Common myeloid progenitor, CD34-positive (primary cell): ENCODE data around the gene PCCA.

ENCODE experiments used
- CTCF ChIA-PET: fragments of 350-600 bp; sonication (Branson Sonifier 250); formaldehyde crosslinking; loops from one replicate; lab custom pipeline; 2021; ENCODE audit warnings: antibody characterized with exemption; lab: Charles Lee
- POLR2A ChIA-PET: fragments of 350-600 bp; sonication (Branson Sonifier 250); formaldehyde crosslinking; loops from one replicate; lab custom pipeline; 2021; ENCODE audit warnings: antibody characterized with exemption; lab: Charles Lee
- DNase-seq, 3 donors: peaks; one replicate each; pipeline versions ENCODE4 v3.0.0 to v3.0.0-alpha.2; 2013
- H3K27ac ChIP-seq, 2 experiments: 1 replicate in 1 of 2; 2 replicates in 1 of 2; pipeline ENCODE4 v1.7.0; 2013; ENCODE audit warnings: inconsistent platforms in 2 of 2, low read length in 2 of 2, mild to moderate bottlenecking in 2 of 2, low read depth in 1 of 2, moderate library complexity in 1 of 2; ENCODE audit not compliant: severe bottlenecking in 2 of 2, insufficient read depth in 1 of 2, poor library complexity in 1 of 2
- H3K27me3 ChIP-seq, 5 experiments: replicated peaks in 2 of 5; 1 replicate in 3 of 5; 2 replicates in 2 of 5; pipeline versions ENCODE4 v1.6.1 to v1.7.0; 2013; ENCODE audit warnings: low read length in 4 of 5, mild to moderate bottlenecking in 2 of 5, moderate library complexity in 2 of 5, inconsistent platforms in 1 of 5; ENCODE audit not compliant: insufficient read depth in 5 of 5, control insufficient read depth in 4 of 5
- H3K36me3 ChIP-seq, 4 experiments: 1 replicate in 2 of 4; 2 replicates in 2 of 4; pipeline versions ENCODE4 v1.6.1 to v1.7.0; 2013; ENCODE audit warnings: low read length in 3 of 4, control low read depth in 1 of 4, mild to moderate bottlenecking in 1 of 4; ENCODE audit not compliant: control insufficient read depth in 4 of 4, insufficient read depth in 4 of 4
- H3K4me1 ChIP-seq, 4 experiments: 1 replicate in 3 of 4; 2 replicates in 1 of 4; pipeline versions ENCODE4 v1.6.1 to v1.7.1; 2013; ENCODE audit warnings: low read length in 3 of 4, mild to moderate bottlenecking in 3 of 4, control low read depth in 1 of 4, inconsistent platforms in 1 of 4, moderate library complexity in 1 of 4; ENCODE audit not compliant: control insufficient read depth in 4 of 4, insufficient read depth in 4 of 4; ENCODE audit errors: control extremely low read depth in 1 of 4
- H3K4me3 ChIP-seq, 7 experiments: 1 replicate in 4 of 7; 2 replicates in 3 of 7; pipeline versions ENCODE4 v1.5.1 to v1.7.0; 2013; ENCODE audit warnings: mild to moderate bottlenecking in 7 of 7, low read length in 6 of 7, moderate library complexity in 6 of 7, inconsistent platforms in 2 of 7, low read depth in 2 of 7, control low read depth in 1 of 7; ENCODE audit not compliant: insufficient read depth in 4 of 7, control insufficient read depth in 1 of 7; ENCODE audit errors: extremely low read depth in 1 of 7
- H3K9me3 ChIP-seq, 5 experiments: 1 replicate in 4 of 5; 2 replicates in 1 of 5; pipeline versions ENCODE4 v1.6.1 to v1.7.1; 2013; ENCODE audit warnings: low read length in 4 of 5, mild to moderate bottlenecking in 2 of 5, inconsistent platforms in 1 of 5, low read depth in 1 of 5, moderate library complexity in 1 of 5; ENCODE audit not compliant: control insufficient read depth in 4 of 5, insufficient read depth in 2 of 5; ENCODE audit errors: control extremely low read depth in 1 of 5
- WGBS: methylation state at CpG from one replicate; pipeline ENCODE4 v1.1.5; 2013; ENCODE audit not compliant: insufficient coverage; 5-methylcytosine and 5-hydroxymethylcytosine counted together

PCCA gene

DNA sequence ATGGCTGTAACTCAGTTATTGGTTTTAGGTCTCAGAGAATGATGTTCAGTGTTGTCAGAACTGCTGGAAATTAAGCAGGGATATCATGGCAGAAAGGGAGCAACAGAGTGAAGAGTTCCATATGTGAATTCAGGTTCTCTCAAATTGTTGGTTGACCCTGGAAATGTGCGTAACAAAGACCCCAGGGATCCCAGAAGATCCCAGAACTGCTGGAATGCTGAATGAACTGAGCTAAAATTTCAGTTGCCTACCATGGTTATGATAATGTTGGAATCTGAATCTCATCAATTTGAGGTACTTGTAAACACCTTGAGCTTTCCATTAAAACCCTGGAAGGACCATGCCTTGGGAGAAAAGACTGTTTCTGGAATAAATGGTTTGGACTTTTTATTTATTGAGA lies 268.9 kb downstream of the PCCA start:
- no peak overlapping the region for H3K27ac ChIP-seq
- WGBS = no CpG with 5 or more reads among the region's 1 CpG
- CTCF ChIA-PET = no interaction called here

DNA sequence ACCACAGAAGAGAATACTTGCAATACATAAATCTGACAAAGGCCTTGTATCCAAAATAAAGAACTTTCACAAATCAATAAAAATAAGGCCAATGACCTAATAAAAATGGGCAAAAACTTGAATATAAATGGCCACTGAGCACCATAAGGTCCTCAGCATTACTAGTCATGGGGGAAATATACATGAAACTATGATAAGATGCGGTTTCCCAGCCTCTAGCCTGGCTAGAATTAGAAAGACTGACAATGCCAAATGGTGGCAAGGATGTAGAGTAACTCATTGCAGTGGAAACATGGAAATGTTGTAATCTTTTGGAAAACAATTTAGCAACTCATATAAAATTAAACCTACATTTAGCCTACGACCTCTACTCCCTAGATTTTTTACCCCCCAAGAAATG lies 272.6 kb downstream of the PCCA start:
- no peaks in the 10 kb centered on the region for H3K9me3 ChIP-seq
- H3K36me3 ChIP-seq = peaks cover 0 to 6% (median 0%) of the 10 kb centered on the region in 4 experiments
- no peak overlapping the region for H3K27ac ChIP-seq
- no peaks in the 10 kb centered on the region for H3K27me3 ChIP-seq
- no peak overlapping the region for H3K4me3 ChIP-seq
- POLR2A ChIA-PET = no interaction called here
- CTCF ChIA-PET = no interaction called here
- 80% methylated on average over 1 of the region's 2 CpGs for WGBS
- no peaks in the 10 kb centered on the region for H3K4me1 ChIP-seq
- no peak for DNase-seq

More for the DNA sequence above, 268.9 kb downstream of the PCCA start:
- POLR2A ChIA-PET = no interaction called here
- no peaks in the 10 kb centered on the region for H3K4me1 ChIP-seq
- no peaks in the 10 kb centered on the region for H3K27me3 ChIP-seq
- no peak for DNase-seq
- peaks cover 0 to 6% (median under 1%) of the 10 kb centered on the region in 4 experiments for H3K36me3 ChIP-seq
- no peak overlapping the region for H3K4me3 ChIP-seq
- peaks cover 0 to under 1% (median 0%) of the 10 kb centered on the region in 5 experiments for H3K9me3 ChIP-seq

DNA sequence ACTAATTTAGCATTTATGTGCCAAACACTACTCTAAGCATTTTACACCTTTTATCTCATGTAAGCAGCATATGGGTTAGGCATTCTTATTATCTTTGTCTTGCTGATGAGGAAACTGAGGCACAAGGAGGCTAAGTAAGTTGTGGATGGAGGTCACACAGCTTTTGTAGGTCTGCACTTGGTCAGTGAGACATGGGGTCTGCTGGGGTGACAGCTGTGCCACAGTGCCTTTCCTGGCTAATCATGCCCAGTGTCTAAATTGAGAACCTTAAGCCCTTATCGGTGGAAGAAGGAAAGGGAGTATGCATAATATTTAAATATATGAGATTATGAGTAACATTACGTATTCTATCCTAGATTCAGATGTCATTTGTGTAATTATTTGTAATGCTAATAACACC lies 273.5 kb downstream of the PCCA start:
- no peaks in the 10 kb centered on the region for H3K9me3 ChIP-seq
- H3K4me1 ChIP-seq = no peaks in the 10 kb centered on the region
- no peaks in the 10 kb centered on the region for H3K27me3 ChIP-seq
- no peak for DNase-seq
- CTCF ChIA-PET = no interaction called here
- WGBS = no CpG with 5 or more reads among the region's 2 CpGs
- H3K27ac ChIP-seq = no peak overlapping the region
- peaks cover 0 to 6% (median 0%) of the 10 kb centered on the region in 4 experiments for H3K36me3 ChIP-seq
- POLR2A ChIA-PET = no interaction called here
- H3K4me3 ChIP-seq = no peak overlapping the region

DNA sequence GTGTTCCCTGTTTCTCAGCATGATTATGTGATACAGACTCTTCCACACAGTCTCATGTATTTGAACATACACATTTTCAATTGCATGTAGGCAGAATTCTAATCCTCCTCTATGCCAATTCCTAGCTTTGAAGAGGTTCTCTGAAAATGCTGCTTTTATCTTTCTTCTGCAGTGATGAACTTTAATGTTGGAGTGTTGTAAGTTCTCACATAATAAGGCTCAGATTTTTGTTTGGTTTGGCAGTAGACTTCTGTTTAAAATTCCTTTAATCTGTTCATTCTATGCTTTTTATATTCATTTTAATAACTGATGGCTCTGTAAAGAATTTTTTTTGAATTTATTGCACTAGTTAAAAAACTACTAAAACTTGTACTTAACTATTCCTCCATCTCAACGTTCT lies 273.9 kb downstream of the PCCA start:
- Histone ChIP-seq H3K4me3 (no peak overlapping the region), H3K27me3 (no peaks in the 10 kb centered on the region), H3K9me3 (no peaks in the 10 kb centered on the region), H3K36me3 (peaks cover 0 to 2% (median 0%) of the 10 kb centered on the region in 4 experiments), H3K27ac (no peak overlapping the region), H3K4me1 (no peaks in the 10 kb centered on the region)
- DNase-seq = no peak
- CTCF ChIA-PET = no interaction called here
- POLR2A ChIA-PET = no interaction called here
- WGBS = 67% methylated on average over 1 of the region's 1 CpG

DNA sequence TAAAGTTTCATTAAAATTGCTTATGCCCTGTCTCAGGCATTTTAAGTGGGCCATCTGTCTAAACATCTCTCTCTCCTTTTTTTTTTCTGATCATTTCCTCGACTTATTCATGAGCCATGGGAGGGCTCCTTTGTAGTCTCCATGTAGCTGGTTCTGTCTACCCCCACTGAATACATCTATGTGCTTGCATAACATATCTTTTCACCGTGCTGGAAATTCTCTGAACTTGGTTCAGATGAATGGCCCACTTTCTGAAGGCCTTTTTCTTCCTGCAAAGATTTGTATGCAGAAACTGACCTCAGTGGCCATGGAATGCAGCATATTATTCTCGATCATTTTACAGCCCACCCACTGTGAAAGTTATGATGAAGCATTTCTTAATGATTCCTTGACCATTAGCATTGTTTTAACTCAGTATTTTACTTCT lies 274.4 kb downstream of the PCCA start:
- CTCF ChIA-PET = no interaction called here
- Histone ChIP-seq H3K4me1 (no peaks in the 10 kb centered on the region), H3K27ac (no peak overlapping the region), H3K27me3 (no peaks in the 10 kb centered on the region), H3K36me3 (no peaks in the 10 kb centered on the region), H3K4me3 (no peak overlapping the region), H3K9me3 (no peaks in the 10 kb centered on the region)
- 100% methylated on average over 2 of the region's 3 CpGs for WGBS
- POLR2A ChIA-PET = no interaction called here
- no peak for DNase-seq

DNA sequence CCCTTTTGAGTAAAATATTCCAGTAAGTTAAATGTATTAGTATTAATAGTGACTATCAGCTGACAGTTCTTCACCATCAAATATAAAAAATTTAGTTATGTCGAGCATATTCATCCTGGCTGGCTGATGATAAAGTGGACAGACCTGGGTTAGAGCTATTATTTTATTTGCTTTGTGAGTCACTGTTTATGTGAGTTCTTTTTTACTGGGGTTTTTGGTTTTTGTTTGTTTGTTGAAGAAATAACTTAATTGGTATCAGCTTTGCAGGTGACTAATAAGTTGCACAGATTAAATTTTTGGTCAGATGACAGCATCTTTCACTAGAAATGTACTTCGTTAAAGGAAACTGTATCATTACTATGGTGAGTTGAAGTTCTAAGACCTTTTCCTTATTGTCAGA lies 275.0 kb downstream of the PCCA start:
- Histone ChIP-seq H3K36me3 (peaks cover 0 to 2% (median 0%) of the 10 kb centered on the region in 4 experiments), H3K9me3 (no peaks in the 10 kb centered on the region), H3K27me3 (no peaks in the 10 kb centered on the region), H3K4me1 (no peaks in the 10 kb centered on the region), H3K27ac (no peak overlapping the region), H3K4me3 (no peak overlapping the region)
- ChIA-PET POLR2A (no interaction called here), CTCF (no interaction called here)
- no peak for DNase-seq
- 80% methylated on average over 1 of the region's 2 CpGs for WGBS

DNA sequence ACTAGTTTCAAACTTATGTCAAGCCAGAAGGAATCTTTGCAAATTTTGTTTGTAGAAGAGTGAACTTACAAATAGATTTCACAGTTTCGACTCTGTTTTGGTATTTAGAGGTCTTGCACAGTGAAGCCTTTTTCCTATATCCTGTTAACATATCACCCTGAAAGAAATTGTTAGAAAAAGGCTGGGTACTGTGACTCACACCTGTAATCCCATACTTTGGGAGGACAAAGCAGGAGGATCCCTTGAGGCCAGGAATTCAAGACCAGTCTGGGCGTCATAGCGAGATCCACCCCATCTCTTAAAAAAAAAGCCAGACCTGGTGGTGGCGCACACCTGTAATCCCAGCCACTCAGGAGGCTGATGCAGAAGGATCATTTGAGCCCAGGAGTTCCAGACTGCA lies 275.7 kb downstream of the PCCA start:
- CTCF ChIA-PET = no interaction called here
- POLR2A ChIA-PET = no interaction called here
- H3K36me3 ChIP-seq = peaks cover 0 to 6% (median 0%) of the 10 kb centered on the region in 4 experiments

More for the DNA sequence above, 275.7 kb downstream of the PCCA start:
- DNase-seq = no peak
- WGBS = 100% methylated on average over 3 of the region's 4 CpGs
- no peak overlapping the region for H3K27ac ChIP-seq
- H3K27me3 ChIP-seq = no peaks in the 10 kb centered on the region
- no peaks in the 10 kb centered on the region for H3K4me1 ChIP-seq
- H3K4me3 ChIP-seq = no peak overlapping the region
- no peaks in the 10 kb centered on the region for H3K9me3 ChIP-seq
